IMR-90 (cell line): Measurements from ENCODE around the gene UGT2B15. TPM values are rescaled to one million over a fixed set of nuclear protein-coding genes. Genes with fewer than 3 reads are reported as not detected.
"Not testable (repeated sequence)": the region's sequence is repeated elsewhere in the genome, so short reads cannot be mapped to it uniquely, and the experiment has no call there.

Source experiments
- ATAC-seq: fragments of 200-7000 bp; cut with Tn5 transposase; 2 replicates; pipeline ENCODE4 v1.9.1; 2020; ENCODE audit warnings: low read depth, mild to moderate bottlenecking, moderate library complexity
- BruUV-seq: library from RNA; stranded (reverse); fragments of 400-500 nt; replicated peaks from 2 replicates; lab custom pipeline; 2021; lab: Mats Ljungman, UMichigan
- CTCF ChIA-PET: fragments of 300-600 bp; formaldehyde crosslinking; extraction: SDS; loops from one replicate; lab custom pipeline; 2021; ENCODE audit warnings: antibody characterized with exemption; lab: Yijun Ruan, JAX
- POLR2A ChIA-PET: fragments of 300-600 bp; sonication (Branson Sonifier 250); formaldehyde crosslinking; loops from one replicate; lab custom pipeline; 2022; ENCODE audit warnings: antibody characterized with exemption; ENCODE audit not compliant: unreplicated experiment; lab: Charles Lee
- DNase-seq: peaks from one replicate; pipeline ENCODE4 v3.0.0; 2013
- H2AFZ ChIP-seq: replicated peaks from 2 replicates; pipeline ENCODE3; 2013; ENCODE audit warnings: low read length, mild to moderate bottlenecking; ENCODE audit not compliant: poor library complexity
- H2AK5ac ChIP-seq: 2 replicates; pipeline ENCODE4 v1.6.1; 2013; ENCODE audit warnings: low read depth, low read length, inconsistent platforms
- H2AK9ac ChIP-seq: replicated peaks from 2 replicates; pipeline ENCODE3; 2013; ENCODE audit warnings: mild to moderate bottlenecking, low read depth, low read length, moderate library complexity; ENCODE audit not compliant: poor library complexity
- H2BK120ac ChIP-seq: 2 replicates; pipeline ENCODE4 v1.6.1; 2013; ENCODE audit warnings: low read depth, low read length, inconsistent platforms
- H2BK15ac ChIP-seq: 3 replicates; pipeline ENCODE4 v1.6.1; 2013; ENCODE audit warnings: low read depth, low read length, inconsistent platforms
- H2BK20ac ChIP-seq: 2 replicates; pipeline ENCODE4 v1.6.1; 2013; ENCODE audit warnings: low read depth, mild to moderate bottlenecking, inconsistent platforms, low read length, moderate library complexity
- H2BK5ac ChIP-seq: 2 replicates; pipeline ENCODE4 v1.6.1; 2013; ENCODE audit warnings: mild to moderate bottlenecking, low read depth, low read length, inconsistent platforms; ENCODE audit not compliant: poor library complexity, severe bottlenecking
- H3K14ac ChIP-seq: replicated peaks from 2 replicates; pipeline ENCODE4 v1.6.1; 2013; ENCODE audit warnings: low read depth, low read length, inconsistent platforms
- H3K18ac ChIP-seq: 2 replicates; pipeline ENCODE4 v1.6.1; 2013; ENCODE audit warnings: low read depth, low read length, control low read depth
- H3K23ac ChIP-seq: 2 replicates; pipeline ENCODE4 v1.6.1; 2013; ENCODE audit warnings: low read depth, low read length, inconsistent platforms
- H3K27ac ChIP-seq: 2 replicates; pipeline ENCODE4 v1.5.1; 2013; ENCODE audit warnings: mild to moderate bottlenecking, control low read depth, low read length; ENCODE audit not compliant: insufficient read depth
- H3K27me3 ChIP-seq: 2 replicates; pipeline ENCODE4 v1.6.1; 2013; ENCODE audit warnings: low read length; ENCODE audit not compliant: control insufficient read depth, insufficient read depth
- H3K36me3 ChIP-seq: 2 replicates; pipeline ENCODE4 v1.6.1; 2013; ENCODE audit warnings: low read length, mixed read lengths; ENCODE audit not compliant: control insufficient read depth, insufficient read depth
- H3K4ac ChIP-seq: 2 replicates; pipeline ENCODE4 v1.6.1; 2013; ENCODE audit warnings: low read depth, low read length, inconsistent platforms
- H3K4me1 ChIP-seq: 2 replicates; pipeline ENCODE4 v1.6.1; 2013; ENCODE audit warnings: low read length, mixed read lengths; ENCODE audit not compliant: control insufficient read depth, insufficient read depth
- H3K4me2 ChIP-seq: 2 replicates; pipeline ENCODE4 v1.6.1; 2013; ENCODE audit warnings: low read depth, mild to moderate bottlenecking, control low read depth, low read length, moderate library complexity
- H3K4me3 ChIP-seq: 2 replicates; pipeline ENCODE4 v1.5.1; 2013; ENCODE audit warnings: low read depth, mild to moderate bottlenecking, control low read depth, low read length, moderate library complexity; ENCODE audit not compliant: insufficient read depth
- H3K56ac ChIP-seq: 2 replicates; pipeline ENCODE4 v1.6.1; 2013; ENCODE audit warnings: low read length, inconsistent platforms; ENCODE audit not compliant: insufficient read depth; ENCODE audit errors: extremely low read depth
- H3K79me1 ChIP-seq, 2 experiments: 2 replicates each; pipeline ENCODE4 v1.6.1; 2013; ENCODE audit warnings: low read length in 2 of 2, inconsistent platforms in 1 of 2, low read depth in 1 of 2
- H3K9ac ChIP-seq: 2 replicates; pipeline ENCODE4 v1.6.1; 2013; ENCODE audit warnings: low read depth, low read length, control low read depth
- H3K9me1 ChIP-seq: 2 replicates; pipeline ENCODE4 v1.6.1; 2013; ENCODE audit warnings: low read length, inconsistent platforms; ENCODE audit not compliant: insufficient read depth
- H3K9me3 ChIP-seq: 2 replicates; pipeline ENCODE4 v1.6.1; 2013; ENCODE audit warnings: low read length; ENCODE audit not compliant: control insufficient read depth, insufficient read depth
- H4K20me1 ChIP-seq: 2 replicates; pipeline ENCODE4 v1.6.1; 2013; ENCODE audit warnings: low read length, inconsistent platforms; ENCODE audit not compliant: insufficient read depth
- H4K5ac ChIP-seq: 2 replicates; pipeline ENCODE4 v1.6.1; 2013; ENCODE audit warnings: mild to moderate bottlenecking, low read depth, low read length, control low read depth
- H4K8ac ChIP-seq, 2 experiments: 2 replicates each; pipeline ENCODE4 v1.6.1; 2013; ENCODE audit warnings: low read depth in 2 of 2, low read length in 2 of 2, control low read depth in 1 of 2, inconsistent platforms in 1 of 2
- H4K91ac ChIP-seq: 2 replicates; pipeline ENCODE4 v1.6.1; 2013; ENCODE audit warnings: low read depth, low read length, inconsistent platforms; ENCODE audit not compliant: insufficient read depth
- WGBS, 2 experiments: methylation state at CpG; one replicate each; pipeline versions ENCODE4 v1.1.5 to v1.1.7; 2013; ENCODE audit warnings: missing lambda C conversion rate in 2 of 2; ENCODE audit not compliant: insufficient read length in 1 of 2; ENCODE audit errors: extremely low coverage in 2 of 2; 5-methylcytosine and 5-hydroxymethylcytosine counted together
- dilution Hi-C: fragments of 300-500 bp; cut with HindIII; formaldehyde crosslinking; loops from one replicate; pipeline ENCODE4 v1.14.3; 2018; ENCODE audit warnings: low sequenced_read_pairs; ENCODE audit not compliant: unreplicated experiment
- in situ Hi-C: fragments of 300-500 bp; cut with MboI; formaldehyde crosslinking; loops from 3 replicates; pipeline ENCODE4 v1.14.3; 2019; ENCODE audit warnings: low sequenced_read_pairs, inconsistent platforms, mixed read lengths
- intact Hi-C: fragments of 100-400 bp; cut with micrococcal nuclease; formaldehyde crosslinking; loops from 2 replicates; pipeline ENCODE4 v1.10.0; 2022
- polyA plus RNA-seq, 3 experiments: library from polyadenylated mRNA; depleted of rRNA; stranded (reverse); fragments of >200 nt; gene quantifications; 2 replicates each; pipeline ENCODE4 v1.2.3, GENCODE V29; 2012; ENCODE audit warnings: low replicate concordance in 1 of 3
- total RNA-seq: library from RNA; depleted of rRNA; stranded (reverse); fragments of >200 nt; gene quantifications from 2 replicates; pipeline ENCODE4 v1.2.3, GENCODE V29; 2012

UGT2B15 gene
- total and polyA plus RNA-seq, 2 of the 4 experiments (the other 2 are of a cell fraction) = not detected

DNA sequence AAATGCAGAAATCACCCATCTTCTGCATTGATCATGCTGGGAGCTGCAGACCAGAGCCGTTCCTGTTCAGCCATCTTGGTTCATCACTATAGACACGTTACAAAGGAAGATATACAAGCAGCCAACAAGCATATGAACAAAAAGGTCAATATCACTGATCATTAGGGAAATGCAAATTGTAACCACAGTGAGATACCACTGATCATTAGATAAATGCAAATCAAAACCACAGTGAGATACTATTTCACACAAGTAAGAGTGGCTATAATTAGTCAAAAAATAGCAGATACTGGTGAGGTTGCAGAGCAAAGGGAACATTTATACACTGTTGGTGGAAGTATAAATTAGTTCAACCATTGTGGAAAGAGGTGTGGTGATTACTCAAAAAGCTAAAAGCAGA, 47.7 kb downstream of the UGT2B15 start:
- H3K36me3 ChIP-seq, dilution Hi-C loops, H2BK5ac ChIP-seq, H3K23ac ChIP-seq, H3K9me1 ChIP-seq, ATAC-seq, H4K8ac ChIP-seq, H3K27ac ChIP-seq, POLR2A ChIA-PET, H2BK20ac ChIP-seq, H3K4me2 ChIP-seq, BruUV-seq, H3K4ac ChIP-seq, H3K14ac ChIP-seq, CTCF ChIA-PET, H4K5ac ChIP-seq, H2AK5ac ChIP-seq, H3K4me1 ChIP-seq, H3K27me3 ChIP-seq, DNase-seq, intact Hi-C loops, H3K4me3 ChIP-seq, H3K56ac ChIP-seq, H4K91ac ChIP-seq, in situ Hi-C loops, H3K9ac ChIP-seq, H3K9me3 ChIP-seq, H2BK15ac ChIP-seq, H4K20me1 ChIP-seq, H3K79me1 ChIP-seq, H2AFZ ChIP-seq, H3K18ac ChIP-seq, H2AK9ac ChIP-seq, H2BK120ac ChIP-seq: not testable (repeated sequence)
- WGBS, 2 experiments = no CpG with 5 or more reads among the region's 2 CpGs
